CD4-positive, alpha-beta memory T cell (primary cell): ENCODE data around the gene C18orf32. TPM values are rescaled to one million over a fixed set of nuclear protein-coding genes. Genes with fewer than 3 reads are reported as not detected.

Experiments
- CTCF ChIA-PET: fragments of 350-600 bp; sonication (Branson Sonifier 250); formaldehyde crosslinking; loops from one replicate; lab custom pipeline; 2021; ENCODE audit warnings: inconsistent platforms; ENCODE audit not compliant: partially characterized antibody; lab: Charles Lee
- POLR2A ChIA-PET: fragments of 350-600 bp; sonication (Branson Sonifier 250); formaldehyde crosslinking; loops from one replicate; lab custom pipeline; 2021; ENCODE audit not compliant: partially characterized antibody; lab: Charles Lee
- DNase-seq, 5 donors: peaks; one replicate each; pipeline versions ENCODE4 v3.0.0 to v3.0.0-alpha.2; 2020 to 2022; ENCODE audit warnings: mixed read lengths in 1 of 5
- H3K27ac ChIP-seq: one replicate; pipeline ENCODE4 v1.7.0; 2013; ENCODE audit warnings: low read depth, low read length
- H3K27me3 ChIP-seq: 2 replicates; pipeline ENCODE4 v1.7.0; 2013; ENCODE audit warnings: mild to moderate bottlenecking, low read length, moderate library complexity; ENCODE audit not compliant: insufficient read depth
- H3K36me3 ChIP-seq: 2 replicates; pipeline ENCODE4 v1.7.0; 2013; ENCODE audit warnings: mild to moderate bottlenecking, low read length, moderate library complexity; ENCODE audit not compliant: insufficient read depth
- H3K4me1 ChIP-seq: 2 replicates; pipeline ENCODE4 v1.7.0; 2013; ENCODE audit warnings: mild to moderate bottlenecking, low read length, moderate library complexity; ENCODE audit not compliant: insufficient read depth
- H3K4me3 ChIP-seq, 2 donors: one replicate each; pipeline ENCODE4 v1.7.0; 2013; ENCODE audit warnings: low read length in 2 of 2, mild to moderate bottlenecking in 1 of 2
- H3K9me3 ChIP-seq, 2 donors: one replicate each; pipeline ENCODE4 v1.7.0; 2013; ENCODE audit warnings: low read length in 2 of 2, control low read depth in 1 of 2; ENCODE audit not compliant: control insufficient read depth in 1 of 2
- H3K27ac Mint-ChIP-seq, 7 donors: one replicate each; pipeline ENCODE4 v1.8.0; 2020 to 2021; ENCODE audit warnings: mixed read lengths in 7 of 7, mild to moderate bottlenecking in 6 of 7, inconsistent platforms in 3 of 7, moderate library complexity in 3 of 7
- H3K27me3 Mint-ChIP-seq, 2 donors: one replicate each; pipeline ENCODE4 v1.8.0; 2020 to 2021; ENCODE audit warnings: mixed read lengths in 2 of 2
- H3K36me3 Mint-ChIP-seq, 2 donors: one replicate each; pipeline ENCODE4 v1.8.0; 2020 to 2021; ENCODE audit warnings: mixed read lengths in 2 of 2, inconsistent platforms in 1 of 2, mild to moderate bottlenecking in 1 of 2
- H3K4me1 Mint-ChIP-seq, 4 donors: one replicate each; pipeline ENCODE4 v1.8.0; 2020 to 2021; ENCODE audit warnings: mixed read lengths in 4 of 4, mild to moderate bottlenecking in 1 of 4
- H3K4me3 Mint-ChIP-seq, 8 donors: one replicate each; pipeline ENCODE4 v1.8.0; 2020 to 2021; ENCODE audit warnings: mixed read lengths in 8 of 8, mild to moderate bottlenecking in 7 of 8, moderate library complexity in 6 of 8, inconsistent platforms in 3 of 8
- H3K9me3 Mint-ChIP-seq, 8 donors: one replicate each; pipeline ENCODE4 v1.8.0; 2020 to 2021; ENCODE audit warnings: mixed read lengths in 8 of 8, mild to moderate bottlenecking in 5 of 8, inconsistent platforms in 3 of 8, moderate library complexity in 1 of 8
- intact Hi-C: fragments of 100-400 bp; cut with micrococcal nuclease; formaldehyde crosslinking; loops from one replicate; pipeline ENCODE4 v1.15.1; 2023
- polyA plus RNA-seq, 2 donors: library from polyadenylated mRNA; unstranded; fragments of 300-500 nt; fragmentation: Illumina TruSeq; gene quantifications; one replicate each; pipeline ENCODE4 v1.2.3, GENCODE V29; 2021
- total RNA-seq, 2 experiments: library from RNA; stranded (reverse); gene quantifications; one replicate each; pipeline ENCODE4 v1.2.3, GENCODE V29; 2021

C18orf32 gene
- total and polyA plus RNA-seq, 4 experiments from 2014 or later = 48.7 to 138 (median 69.5) TPM

- H3K4me3 ChIP-seq = no peak overlapping the region
- no peaks in the 10 kb centered on the region for H3K9me3 ChIP-seq
- ChIA-PET POLR2A (no interaction called here), CTCF (interaction anchor here (1.0 to 6.2 kb wide), 5 partner anchors 8 to 194 kb away, joined by 3 to 40 read pairs (median 3); no protein-coding TSS in a partner anchor)
- Mint-ChIP-seq H3K4me1 (peaks cover 8 to 28% (median 23%) of the 10 kb centered on the region in 4 donors), H3K27me3 (no peaks in the 10 kb centered on the region), H3K4me3 (no peak overlapping the region), H3K36me3 (peaks cover 24 to 26% of the 10 kb centered on the region in 2 donors), H3K9me3 (peaks cover 0 to 2% (median 0%) of the 10 kb centered on the region in 8 donors), H3K27ac (peak overlapping the region in 1 of 7 donors; percentile 2)
- H3K4me1 ChIP-seq = peaks cover 6% of the 10 kb centered on the region
- intact Hi-C loops = no loop called here
- no peaks in the 10 kb centered on the region for H3K27me3 ChIP-seq
- no peak overlapping the region for H3K27ac ChIP-seq
- H3K36me3 ChIP-seq = peaks cover 7% of the 10 kb centered on the region
- DNase-seq = no peak
These were observed 54.4 kb downstream of the C18orf32 start for GRCh38 chr18:49432602-49433001.

- Histone ChIP-seq H3K27me3 (no peaks in the 10 kb centered on the region), H3K36me3 (peaks cover 7% of the 10 kb centered on the region), H3K27ac (no peak overlapping the region), H3K4me1 (peaks cover 4% of the 10 kb centered on the region), H3K9me3 (no peaks in the 10 kb centered on the region), H3K4me3 (no peak overlapping the region)
- no peaks in the 10 kb centered on the region for H3K27me3 Mint-ChIP-seq
- peaks cover 2 to 18% (median 12%) of the 10 kb centered on the region in 4 donors for H3K4me1 Mint-ChIP-seq
- H3K9me3 Mint-ChIP-seq = peaks cover 0 to 3% (median 0%) of the 10 kb centered on the region in 8 donors
- H3K36me3 Mint-ChIP-seq = peaks cover 29 to 35% of the 10 kb centered on the region in 2 donors
- no peak for DNase-seq
- H3K4me3 Mint-ChIP-seq = no peak overlapping the region
- CTCF ChIA-PET = interaction anchor here (0.6 to 6.2 kb wide), 4 partner anchors 7 to 16 kb away, joined by 3 to 40 read pairs (median 4); no protein-coding TSS in a partner anchor
- POLR2A ChIA-PET = no interaction called here
- intact Hi-C loops = no loop called here
- H3K27ac Mint-ChIP-seq = peak overlapping the region in 2 of 7 donors; percentile 16 to 26
These were observed 55.7 kb downstream of the C18orf32 start for GRCh38 chr18:49431165-49431962.

Other genes starting within 250 kb of the C18orf32 start
- gene DYM, start 26.6 kb downstream of the C18orf32 start, total RNA-seq = 10 to 100 TPM; 63.7 to 66.9 TPM
- gene DYM, start 26.6 kb downstream of the C18orf32 start, polyA plus RNA-seq = 10 to 100 TPM; 43.0 to 51.9 TPM
- gene RPL17, start 5.2 kb upstream of the C18orf32 start, total RNA-seq = 1,000 to 10,000 TPM; 2,362 to 2,566 TPM
- gene RPL17, start 5.2 kb upstream of the C18orf32 start, polyA plus RNA-seq = 1,000 to 10,000 TPM; 1,351 to 2,166 TPM
- not detected for gene LIPG, start 74.8 kb upstream of the C18orf32 start, total RNA-seq
- gene LIPG, start 74.8 kb upstream of the C18orf32 start, polyA plus RNA-seq = not detected